HUES64 (cell line): ENCODE measurements around the gene IDH2. TPM values are rescaled to one million over a fixed set of nuclear protein-coding genes. Genes with fewer than 3 reads are reported as not detected.
A peak's percentile ranks its signal among the peaks of the same experiment; 100 is the strongest.
"Not testable (repeated sequence)": the region's sequence is repeated elsewhere in the genome, so short reads cannot be mapped to it uniquely, and the experiment has no call there.

Source experiments
- H3K27ac ChIP-seq: 2 replicates; pipeline ENCODE4 v1.7.0; 2013; ENCODE audit warnings: low read depth, low read length, inconsistent platforms
- H3K27me3 ChIP-seq: 2 replicates; pipeline ENCODE4 v1.6.1; 2013; ENCODE audit warnings: mild to moderate bottlenecking, low read length; ENCODE audit not compliant: insufficient read depth
- H3K36me3 ChIP-seq: 2 replicates; pipeline ENCODE4 v1.6.1; 2013; ENCODE audit warnings: mild to moderate bottlenecking, low read length; ENCODE audit not compliant: insufficient read depth
- H3K4me1 ChIP-seq: 2 replicates; pipeline ENCODE4 v1.6.1; 2013; ENCODE audit warnings: mild to moderate bottlenecking, low read length, moderate library complexity; ENCODE audit not compliant: insufficient read depth
- H3K4me3 ChIP-seq: 2 replicates; pipeline ENCODE4 v1.5.1; 2013; ENCODE audit warnings: mild to moderate bottlenecking, low read length, moderate library complexity
- H3K9ac ChIP-seq: 2 replicates; pipeline ENCODE4 v1.6.1; 2013; ENCODE audit warnings: mild to moderate bottlenecking, low read depth, low read length
- H3K9me3 ChIP-seq: 2 replicates; pipeline ENCODE4 v1.6.1; 2013; ENCODE audit warnings: low read depth, low read length; ENCODE audit not compliant: insufficient read depth
- WGBS: fragments of 150-250, 120-280 bp; methylation state at CpG from one replicate; pipeline ENCODE4 v1.1.7; 2013; ENCODE audit warnings: missing lambda C conversion rate; 5-methylcytosine and 5-hydroxymethylcytosine counted together
- polyA plus RNA-seq, 2 experiments: library from polyadenylated mRNA; stranded (reverse); fragments of 50-300 nt; gene quantifications; one replicate each; pipeline ENCODE4 v1.2.3, GENCODE V29; 2013

The IDH2 gene
- polyA plus RNA-seq (2013, experiment 1 of 2): 57.4 TPM
- 71.4 TPM for polyA plus RNA-seq (2013, experiment 2 of 2)

- Histone ChIP-seq H3K4me1 (peaks cover 15% of the 10 kb centered on the region), H3K9me3 (no peaks in the 10 kb centered on the region), H3K4me3 (peak within 1 kb of the TSS; percentile 91), H3K27me3 (peaks cover 24% of the 10 kb centered on the region), H3K27ac (peak within 1 kb of the TSS; percentile 65; the same call in 1 of the 2 replicates), H3K9ac (peak within 1 kb of the TSS; percentile 90), H3K36me3 (no peaks in the 10 kb centered on the region)
- under 1% methylated on average over 104 of the region's 104 CpGs for WGBS
Measured at GRCh38 chr15:90101969-90102890, at the start of gene IDH2. Gene IDH2, minus strand, starts transcription at chr15:90102468. Its CDS starts 78 bp downstream, at chr15:90102390.

- not testable (repeated sequence) for H3K4me3 ChIP-seq, H3K27me3 ChIP-seq, H3K27ac ChIP-seq, H3K9ac ChIP-seq, H3K36me3 ChIP-seq, H3K9me3 ChIP-seq
- 91% methylated on average over 10 of the region's 10 CpGs for WGBS
- H3K4me1 ChIP-seq: peaks cover 26% of the 10 kb centered on the region
Measured at GRCh38 chr15:90150551-90150950, 48.3 kb upstream of the IDH2 start.

- Histone ChIP-seq H3K9me3 (no peaks in the 10 kb centered on the region), H3K4me3 (no peak overlapping the region), H3K9ac (no peak overlapping the region), H3K27me3 (peaks cover 7% of the 10 kb centered on the region), H3K4me1 (peaks cover 26% of the 10 kb centered on the region), H3K36me3 (no peaks in the 10 kb centered on the region), H3K27ac (no peak overlapping the region)
- WGBS: 95% methylated on average over 14 of the region's 14 CpGs
Measured at GRCh38 chr15:90149609-90150340, 47.5 kb upstream of the IDH2 start.

DNA sequence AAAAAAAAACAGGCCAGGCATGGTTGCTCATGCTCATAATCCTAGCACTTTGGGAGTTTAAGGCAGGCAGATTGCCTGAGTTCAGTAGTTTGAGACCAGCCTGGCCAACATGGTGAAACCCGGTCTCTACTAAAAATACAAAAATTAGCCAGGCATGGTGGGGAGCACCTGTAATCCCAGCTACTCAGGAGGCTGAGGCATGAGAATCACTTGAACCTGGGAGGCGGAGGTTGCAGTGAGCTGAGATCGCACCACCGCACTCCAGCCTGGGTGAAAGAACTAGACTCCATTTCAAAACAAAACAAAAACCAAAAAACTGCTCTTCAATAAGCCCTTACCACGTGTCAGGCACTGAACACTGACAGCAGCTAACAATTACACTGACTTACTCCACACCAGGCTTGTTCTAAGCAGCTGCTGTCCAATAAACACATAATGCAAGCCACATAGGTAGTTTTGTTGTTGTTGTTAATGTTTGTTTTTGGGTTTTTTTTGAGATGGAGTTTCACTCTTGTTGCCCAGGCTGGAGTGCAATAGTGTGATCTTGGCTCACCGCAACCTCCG, 44.0 kb upstream of the IDH2 start:
- H3K27me3 ChIP-seq, H3K36me3 ChIP-seq, H3K9ac ChIP-seq, H3K27ac ChIP-seq, H3K4me3 ChIP-seq, H3K9me3 ChIP-seq: not testable (repeated sequence)
- H3K4me1 ChIP-seq: peaks cover 16% of the 10 kb centered on the region
- WGBS: 94% methylated on average over 5 of the region's 7 CpGs

DNA sequence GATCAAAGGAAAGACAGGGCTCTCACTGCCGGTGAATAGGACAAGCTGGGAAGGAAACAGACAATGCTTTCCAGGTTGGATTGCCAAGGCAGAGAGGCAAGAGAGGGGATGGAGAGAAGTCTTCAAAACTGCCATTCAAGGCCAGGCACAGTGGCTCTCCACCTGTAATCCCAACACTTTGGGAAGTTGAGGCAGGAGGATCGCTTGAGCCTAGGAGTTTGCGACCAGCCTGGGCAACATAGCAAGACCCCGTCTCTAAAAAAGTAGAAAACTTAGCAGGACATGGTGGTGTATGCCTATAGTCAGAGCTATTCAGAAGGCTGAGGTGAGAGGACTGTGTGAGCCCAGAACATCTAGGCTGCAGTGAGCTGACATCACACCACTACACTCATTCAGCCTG, 43.5 kb upstream of the IDH2 start:
- no peak overlapping the region for H3K9ac ChIP-seq
- WGBS: 93% methylated on average over 4 of the region's 4 CpGs
- H3K27ac ChIP-seq: no peak overlapping the region

DNA sequence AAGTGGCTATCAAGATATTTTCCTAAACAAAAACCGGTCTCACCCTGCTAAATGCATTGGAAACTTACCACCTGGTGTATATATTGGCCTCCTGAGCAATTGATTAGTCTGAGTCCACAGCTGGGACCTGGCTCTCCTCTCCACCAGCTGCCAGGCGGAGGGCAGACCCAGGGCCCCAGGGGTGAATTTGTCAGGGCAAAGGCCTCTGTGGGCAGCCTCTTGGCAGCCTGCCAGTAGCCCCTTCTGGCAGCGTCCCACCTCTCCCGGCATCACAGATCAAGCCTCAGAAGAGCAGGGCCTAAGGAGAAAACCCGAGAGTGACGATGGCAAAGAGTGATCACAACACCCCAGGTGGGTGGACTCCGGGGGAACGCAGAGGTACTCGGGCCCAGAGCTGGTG, 43.0 kb upstream of the IDH2 start:
- no peak overlapping the region for H3K4me3 ChIP-seq
- no peak overlapping the region for H3K9ac ChIP-seq
- H3K27ac ChIP-seq: no peak overlapping the region
- H3K27me3 ChIP-seq: peaks cover 6% of the 10 kb centered on the region
- 89% methylated on average over 9 of the region's 9 CpGs for WGBS
- H3K36me3 ChIP-seq: no peaks in the 10 kb centered on the region
- H3K9me3 ChIP-seq: no peaks in the 10 kb centered on the region
- peaks cover 11% of the 10 kb centered on the region for H3K4me1 ChIP-seq

More for the DNA sequence above, 43.5 kb upstream of the IDH2 start:
- no peaks in the 10 kb centered on the region for H3K9me3 ChIP-seq
- H3K27me3 ChIP-seq: peaks cover 7% of the 10 kb centered on the region
- no peaks in the 10 kb centered on the region for H3K36me3 ChIP-seq
- H3K4me1 ChIP-seq: peaks cover 11% of the 10 kb centered on the region
- no peak overlapping the region for H3K4me3 ChIP-seq

- Histone ChIP-seq H3K36me3 (no peaks in the 10 kb centered on the region), H3K9ac (no peak overlapping the region), H3K9me3 (no peaks in the 10 kb centered on the region), H3K27ac (no peak overlapping the region), H3K27me3 (no peaks in the 10 kb centered on the region), H3K4me1 (peaks cover 3% of the 10 kb centered on the region; the same call in 1 of the 2 replicates), H3K4me3 (no peak overlapping the region)
- 22% methylated on average over 12 of the region's 12 CpGs for WGBS
Measured at GRCh38 chr15:90143166-90143655, 40.9 kb upstream of the IDH2 start.

- Histone ChIP-seq H3K9ac (no peak overlapping the region), H3K4me1 (peaks cover 3% of the 10 kb centered on the region; the same call in 1 of the 2 replicates), H3K9me3 (no peaks in the 10 kb centered on the region), H3K4me3 (no peak overlapping the region), H3K27ac (no peak overlapping the region), H3K27me3 (no peaks in the 10 kb centered on the region), H3K36me3 (no peaks in the 10 kb centered on the region)
- WGBS: 80% methylated on average over 21 of the region's 21 CpGs
Measured at GRCh38 chr15:90142216-90143165, 40.2 kb upstream of the IDH2 start.

DNA sequence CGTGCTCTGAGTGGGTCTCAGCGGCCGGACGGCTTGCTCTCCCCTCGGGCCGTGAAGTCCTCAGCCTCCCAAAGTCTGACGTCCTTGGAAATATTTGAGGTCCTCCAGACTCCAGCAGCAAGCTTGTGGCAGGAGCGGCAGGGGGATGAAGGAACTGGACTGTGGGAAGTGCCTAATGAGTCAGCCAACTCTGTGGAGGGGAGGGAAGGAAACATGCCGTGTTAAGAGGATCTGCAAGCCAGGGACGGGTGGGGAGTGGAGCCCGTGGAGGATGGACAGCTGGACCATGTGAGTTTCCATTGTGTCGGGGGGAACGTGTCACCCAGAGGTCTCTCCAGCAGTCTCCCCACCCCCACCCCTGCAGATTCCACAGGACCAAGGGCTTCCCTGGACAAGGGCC, 39.4 kb upstream of the IDH2 start:
- Histone ChIP-seq H3K4me3 (no peak overlapping the region), H3K27ac (no peak overlapping the region), H3K9ac (no peak overlapping the region), H3K9me3 (no peaks in the 10 kb centered on the region), H3K4me1 (peaks cover 3% of the 10 kb centered on the region; the same call in 1 of the 2 replicates), H3K36me3 (no peaks in the 10 kb centered on the region), H3K27me3 (no peaks in the 10 kb centered on the region)
- WGBS: 88% methylated on average over 13 of the region's 13 CpGs

DNA sequence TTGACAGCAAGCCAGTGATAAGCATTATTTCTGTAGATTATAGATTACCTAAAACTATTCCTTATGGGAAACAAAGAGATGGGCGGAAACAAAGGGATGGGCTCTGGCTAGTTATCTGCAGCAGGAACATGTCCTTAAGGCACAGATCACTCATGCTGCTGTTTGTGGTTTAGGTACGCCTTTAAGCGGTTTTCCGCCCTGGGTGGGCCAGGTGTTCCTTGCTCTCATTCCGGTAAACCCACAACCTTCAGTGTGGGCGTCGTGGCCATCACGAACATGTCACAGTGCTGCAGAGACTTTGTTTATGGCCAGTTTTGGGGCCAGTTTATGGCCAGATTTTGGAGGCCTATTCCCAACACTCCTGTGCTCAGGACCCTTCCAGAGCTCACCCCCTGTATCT, 37.3 kb upstream of the IDH2 start:
- H3K36me3 ChIP-seq, H3K9ac ChIP-seq, H3K4me3 ChIP-seq, H3K9me3 ChIP-seq, H3K27me3 ChIP-seq, H3K4me1 ChIP-seq, H3K27ac ChIP-seq: not testable (repeated sequence)
- WGBS: 94% methylated on average over 8 of the region's 8 CpGs
